GM18520 (cell line): ENCODE measurements around the gene PAM.

Experiments used
- ATAC-seq: cut with Tn5 transposase; IDR thresholded peaks from one replicate; pipeline ENCODE4 v1.9.1; 2021; ENCODE audit not compliant: unreplicated experiment

Gene PAM

GRCh38 chr5:102807878-102808502, 52.9 kb downstream of the PAM start:
- no peak for ATAC-seq

- ATAC-seq, result no peak
Measured at GRCh38 chr5:102809033-102809432, 53.9 kb downstream of the PAM start.

DNA sequence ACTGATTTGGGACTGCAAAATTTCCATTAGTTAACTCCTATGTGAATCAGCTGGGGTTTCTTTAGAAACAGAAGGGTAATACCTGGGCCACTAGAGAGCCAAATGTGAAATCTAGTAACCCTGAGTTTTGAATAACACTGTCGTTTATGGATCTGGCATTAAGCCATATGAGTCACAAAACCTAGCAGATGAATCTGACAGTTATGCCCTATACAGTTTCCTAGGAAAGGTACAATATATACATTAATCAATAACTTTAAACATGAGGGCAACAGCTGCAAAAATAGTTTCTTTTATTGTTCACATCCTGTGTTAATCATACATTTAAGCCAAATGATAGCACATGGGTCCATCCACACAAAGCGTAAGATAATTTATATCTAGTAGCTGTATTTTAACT, 56.9 kb downstream of the PAM start:
- no peak for ATAC-seq

- no peak for ATAC-seq
Measured at GRCh38 chr5:102813740-102814139, 58.6 kb downstream of the PAM start.

- no peak for ATAC-seq
Measured at GRCh38 chr5:102815084-102815483, 60.0 kb downstream of the PAM start.

DNA sequence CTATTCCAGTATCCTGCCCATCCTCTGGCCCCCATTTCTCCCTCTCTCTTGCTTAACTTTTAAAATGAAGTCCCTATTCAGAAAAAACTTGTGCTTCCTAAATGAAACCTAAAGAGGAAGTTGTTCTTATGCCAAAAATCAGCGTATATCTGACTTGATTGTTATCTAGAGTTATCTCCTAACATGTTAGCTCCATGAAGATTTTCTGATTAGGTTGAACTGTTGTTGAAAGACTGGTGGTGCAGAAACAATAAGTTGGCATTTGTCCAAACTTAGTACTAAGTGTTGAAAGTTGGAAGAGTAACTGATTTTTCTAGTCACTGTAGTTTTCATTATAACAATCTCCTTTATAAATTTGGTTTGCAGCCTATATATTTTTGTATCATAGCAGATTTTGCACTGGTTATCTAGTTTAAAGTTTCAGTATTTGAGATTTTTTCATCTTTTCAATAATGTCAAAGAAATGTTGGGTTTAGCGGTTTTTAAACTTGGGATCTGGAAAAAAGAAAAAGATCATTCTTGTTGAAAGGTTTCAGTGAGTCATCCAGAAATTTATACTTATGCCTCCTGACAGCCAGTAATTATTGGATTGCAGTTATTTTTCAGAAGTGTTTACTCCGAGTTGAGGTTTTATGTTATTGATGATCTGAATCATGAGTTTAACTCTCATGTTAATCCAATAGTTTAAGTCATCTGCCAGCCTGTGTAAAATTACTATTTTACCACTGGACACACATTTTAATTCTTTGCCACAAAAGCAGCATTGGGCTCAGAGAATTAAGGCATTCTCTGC, 60.6 kb downstream of the PAM start:
- ATAC-seq, result no peak

- no peak for ATAC-seq
Measured at GRCh38 chr5:102818345-102818744, 63.2 kb downstream of the PAM start.

GRCh38 chr5:102818934-102819333, 63.8 kb downstream of the PAM start:
- peak; percentile 37 for ATAC-seq

DNA sequence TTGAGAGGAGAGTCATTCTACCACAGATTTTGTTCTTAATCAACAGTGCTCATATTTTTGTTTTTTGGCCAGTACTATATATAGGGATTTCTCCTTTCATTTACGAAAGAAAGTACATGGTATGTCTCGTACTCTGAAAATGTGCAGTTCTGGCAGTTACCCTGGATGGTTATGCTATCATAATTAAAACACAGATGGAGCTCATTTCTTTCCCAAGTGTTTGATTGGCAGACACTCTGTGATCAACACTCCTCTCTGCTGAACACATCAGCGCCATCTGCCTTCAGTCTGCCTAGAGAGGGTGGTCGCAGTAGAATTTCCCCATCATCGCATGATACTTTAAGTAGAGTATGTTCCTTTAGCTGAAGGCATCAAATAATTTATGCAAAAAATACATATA, 64.5 kb downstream of the PAM start:
- no peak for ATAC-seq

DNA sequence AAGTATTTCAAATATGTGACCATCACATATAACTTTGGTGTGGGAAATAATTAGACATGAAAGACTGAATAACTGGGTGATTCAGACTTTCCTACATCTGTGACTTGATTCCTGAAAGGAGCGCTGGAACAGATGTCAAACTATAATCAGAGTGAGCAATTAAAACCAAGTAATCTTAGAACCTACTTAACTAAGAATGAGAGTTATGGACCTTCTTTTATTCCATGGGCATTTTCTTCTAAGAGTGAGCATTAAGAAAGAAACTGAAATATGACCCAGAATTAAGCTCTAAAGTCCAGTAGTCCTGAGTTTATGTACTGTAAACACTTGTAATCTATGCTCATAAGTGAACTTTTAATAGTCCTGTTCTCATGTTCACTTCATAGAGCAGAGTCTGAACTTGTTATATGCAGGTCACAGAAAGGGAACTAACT, 68.4 kb downstream of the PAM start:
- no peak for ATAC-seq

GRCh38 chr5:102826629-102827028, 71.5 kb downstream of the PAM start:
- ATAC-seq, result no peak

- ATAC-seq, result no peak
Measured at GRCh38 chr5:102830241-102830640, 75.1 kb downstream of the PAM start.

- no peak for ATAC-seq
Measured at GRCh38 chr5:102832445-102832844, 77.3 kb downstream of the PAM start.

- no peak for ATAC-seq
Measured at GRCh38 chr5:102833146-102833545, 78.0 kb downstream of the PAM start.

GRCh38 chr5:102834438-102834964, 79.4 kb downstream of the PAM start:
- no peak for ATAC-seq

GRCh38 chr5:102835717-102836116, 80.6 kb downstream of the PAM start:
- no peak for ATAC-seq

GRCh38 chr5:102841021-102841420, 85.9 kb downstream of the PAM start:
- no peak for ATAC-seq

- ATAC-seq, result no peak
Measured at GRCh38 chr5:102843997-102844396, 88.9 kb downstream of the PAM start.

DNA sequence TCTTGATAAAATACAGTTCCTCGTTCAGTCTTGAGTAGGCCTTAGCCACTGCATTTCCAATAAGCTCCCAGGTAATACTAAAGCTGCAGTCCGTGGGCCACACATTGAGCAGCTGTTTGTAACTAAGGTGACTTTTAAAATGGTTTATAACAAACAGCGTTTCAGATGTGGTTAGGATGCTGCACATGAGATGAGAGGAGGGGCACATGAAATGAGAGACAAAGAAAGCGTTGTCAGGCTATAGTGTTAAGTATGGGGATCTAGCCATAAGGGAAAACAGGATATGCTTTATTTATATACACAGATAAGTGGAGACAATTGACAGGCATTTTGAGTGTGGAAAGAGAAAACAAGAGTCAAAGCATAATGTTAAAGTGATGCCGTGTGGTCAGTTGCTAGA, 89.9 kb downstream of the PAM start:
- ATAC-seq, result no peak

- ATAC-seq, result no peak
Measured at GRCh38 chr5:102850503-102850902, 95.4 kb downstream of the PAM start.

DNA sequence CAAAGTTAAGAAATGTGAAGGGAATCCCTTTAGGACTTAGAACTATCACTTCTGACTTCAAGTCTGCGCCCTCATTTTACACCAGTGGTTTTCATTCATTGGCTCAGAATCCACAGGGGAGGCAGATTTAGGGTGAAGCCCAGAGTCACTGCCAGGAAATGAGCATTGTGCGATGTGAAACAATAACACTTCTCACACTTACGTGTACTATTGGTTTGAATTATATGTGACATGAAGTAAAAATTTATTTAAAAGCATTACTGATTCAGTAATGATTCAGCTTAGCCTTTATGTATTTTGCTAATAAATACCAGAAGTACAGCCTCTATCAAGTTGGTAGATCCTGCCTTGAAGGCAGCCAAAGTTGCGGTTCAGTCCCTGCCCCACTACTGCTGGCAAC, 98.6 kb downstream of the PAM start:
- ATAC-seq, result no peak

- no peak for ATAC-seq
Measured at GRCh38 chr5:102855681-102856388, 100.7 kb downstream of the PAM start.
